ENCODE results near the gene PEX26. TPM values are rescaled to one million over a fixed set of nuclear protein-coding genes. Genes with fewer than 3 reads are reported as not detected.
A peak's percentile ranks its signal among the peaks of the same experiment; 100 is the strongest.

The PEX26 gene
- total RNA-seq, 1 donor from 2014 or later = 31.5 TPM

- H3K9me3 ChIP-seq = no peaks in the 10 kb centered on the region
- H3K27ac ChIP-seq = no peak overlapping the region
- intact Hi-C loops (cut with DNase I) = no loop called here
- no peaks in the 10 kb centered on the region for H3K27me3 ChIP-seq (ENCODE audit: low read depth)
- no peak for TF ChIP-seq CTCF (IDR thresholded peaks at IDR 0.05)
- DNase-seq (no peak), ATAC-seq (no peak)
- no peak overlapping the region for H3K4me3 ChIP-seq
- H3K4me1 ChIP-seq = peaks cover 10% of the 10 kb centered on the region
- peaks cover 91% of the 10 kb centered on the region for H3K36me3 ChIP-seq
These were observed 5.6 kb downstream of the PEX26 start for GRCh38 chr22:18083406-18083805.

GRCh38 chr22:18085188-18085587, 7.4 kb downstream of the PEX26 start:
- H3K9me3 ChIP-seq = no peaks in the 10 kb centered on the region
- DNase-seq (no peak), ATAC-seq (peak in 1 of 2 donors; percentile 39)
- no peaks in the 10 kb centered on the region for H3K27me3 ChIP-seq (ENCODE audit: low read depth)
- intact Hi-C loops (cut with DNase I) = no loop called here
- no peak overlapping the region for H3K27ac ChIP-seq
- H3K4me1 ChIP-seq = no peaks in the 10 kb centered on the region
- H3K36me3 ChIP-seq = peaks cover 98% of the 10 kb centered on the region
- TF ChIP-seq CTCF (IDR thresholded peaks at IDR 0.05) = no peak
- H3K4me3 ChIP-seq = no peak overlapping the region

- no peak for DNase-seq
- H3K27ac ChIP-seq = no peak overlapping the region
- no peaks in the 10 kb centered on the region for H3K9me3 ChIP-seq
- H3K27me3 ChIP-seq (ENCODE audit: low read depth) = no peaks in the 10 kb centered on the region
- TF ChIP-seq CTCF (IDR thresholded peaks at IDR 0.05) = no peak
- H3K36me3 ChIP-seq = peaks cover 87% of the 10 kb centered on the region
- no peak overlapping the region for H3K4me3 ChIP-seq
- intact Hi-C loops (cut with DNase I) = no loop called here
- peaks cover 9% of the 10 kb centered on the region for H3K4me1 ChIP-seq
- ATAC-seq = no peak
These were observed 9.6 kb downstream of the PEX26 start for GRCh38 chr22:18087350-18087855.

- no peak for TF ChIP-seq CTCF (IDR thresholded peaks at IDR 0.05)
- no peak overlapping the region for H3K4me3 ChIP-seq
- DNase-seq (no peak), ATAC-seq (no peak)
- H3K27ac ChIP-seq = no peak overlapping the region
- peaks cover 9% of the 10 kb centered on the region for H3K4me1 ChIP-seq
- intact Hi-C loops (cut with DNase I) = no loop called here
- H3K9me3 ChIP-seq = no peaks in the 10 kb centered on the region
- H3K36me3 ChIP-seq = peaks cover 71% of the 10 kb centered on the region
- H3K27me3 ChIP-seq (ENCODE audit: low read depth) = no peaks in the 10 kb centered on the region
These were observed 11.2 kb downstream of the PEX26 start for GRCh38 chr22:18088825-18089568.

GRCh38 chr22:18090286-18090685, 12.5 kb downstream of the PEX26 start:
- ATAC-seq (no peak), DNase-seq (no peak)
- Histone ChIP-seq H3K27ac (no peak overlapping the region), H3K4me3 (no peak overlapping the region), H3K27me3 (ENCODE audit: low read depth) (no peaks in the 10 kb centered on the region), H3K9me3 (no peaks in the 10 kb centered on the region), H3K36me3 (peaks cover 61% of the 10 kb centered on the region), H3K4me1 (peaks cover 9% of the 10 kb centered on the region)
- intact Hi-C loops (cut with DNase I) = no loop called here
- no peak for TF ChIP-seq CTCF (IDR thresholded peaks at IDR 0.05)

All from lower lobe of right lung (tissue), 2 donors.